ENCODE measurements around the gene FXR2. TPM values are rescaled to one million over a fixed set of nuclear protein-coding genes. Genes with fewer than 3 reads are reported as not detected.

FXR2 gene
- total and polyA plus RNA-seq, 9 of the 15 experiments (the other 6 are each of a cell fraction or from before 2014, with no cell fraction given): 2.0 to 49.3 (median 24.5) TPM

DNA sequence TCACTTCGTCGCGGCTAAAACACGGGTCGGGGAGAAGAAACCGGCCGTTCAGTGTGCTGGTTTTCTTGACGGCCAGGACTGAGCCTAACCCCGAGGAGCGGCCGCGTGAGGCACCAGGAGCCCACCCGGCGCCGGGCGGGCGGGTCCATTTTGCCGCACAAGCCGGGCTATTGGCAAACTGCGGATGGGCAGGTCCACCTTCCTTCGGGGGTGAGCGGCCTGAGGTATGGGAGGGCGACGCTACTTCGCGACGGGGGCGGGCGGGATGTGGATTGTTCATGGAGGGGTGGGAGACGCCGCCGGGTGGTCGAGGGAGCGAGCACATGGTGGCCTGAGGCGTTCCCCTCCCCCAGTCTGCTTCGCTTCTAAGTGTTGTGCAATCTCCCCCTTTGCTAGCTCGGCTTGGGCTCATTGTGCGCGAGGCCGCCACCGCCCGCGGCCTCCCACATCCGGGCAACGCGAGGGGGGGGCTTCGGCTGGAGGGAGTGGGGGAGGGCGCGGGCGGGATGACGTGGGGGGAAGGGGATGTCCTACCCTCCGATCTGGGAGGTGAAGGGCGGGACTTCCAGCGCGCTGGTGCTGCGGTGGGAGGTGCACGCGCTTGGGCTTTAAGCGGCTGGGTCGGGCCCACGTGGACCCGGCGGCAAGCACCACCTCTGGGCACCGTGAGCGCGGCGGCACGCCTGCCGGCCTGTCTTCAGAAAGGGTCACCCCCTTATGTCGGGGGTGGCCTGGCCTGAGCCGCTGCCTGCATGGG, 41.2 kb downstream of the FXR2 start (continued):
- peak; percentile 69 for TF ChIP-seq FIP1L1 (IDR thresholded peaks at IDR 0.05; ENCODE audit: low read depth, low read length, poor library complexity, severe bottlenecking)
- no peak for TF ChIP-seq ATF1 (CRISPR knock-in tag; IDR thresholded peaks at IDR 0.05)
- TF ChIP-seq ATF1 (tag; IDR thresholded peaks at IDR 0.05): peak; percentile 61
- 0 out of 2 replicates have a peak, but pooled peaks have one; percentile 28 for TF ChIP-seq HCFC1 (IDR thresholded peaks at IDR 0.05; ENCODE audit: low read depth, low read length)
- TF ChIP-seq VEZF1 (CRISPR knock-in tag; IDR thresholded peaks at IDR 0.05): peak; percentile 99
- peak; percentile 33 for TF ChIP-seq KDM5B (IDR thresholded peaks at IDR 0.05; ENCODE audit: insufficient replicate concordance, low read depth, low read length)
- peak; percentile 61 for TF ChIP-seq CCNT2 (IDR thresholded peaks at IDR 0.05; ENCODE audit: borderline replicate concordance, extremely low read depth, insufficient read length, low read depth, low read length)
- TF ChIP-seq, protein P1, sequence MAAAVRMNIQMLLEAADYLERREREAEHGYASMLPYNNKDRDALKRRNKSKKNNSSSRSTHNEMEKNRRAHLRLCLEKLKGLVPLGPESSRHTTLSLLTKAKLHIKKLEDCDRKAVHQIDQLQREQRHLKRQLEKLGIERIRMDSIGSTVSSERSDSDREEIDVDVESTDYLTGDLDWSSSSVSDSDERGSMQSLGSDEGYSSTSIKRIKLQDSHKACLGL (CRISPR knock-in tag; IDR thresholded peaks at IDR 0.05; ENCODE audit: borderline replicate concordance, poor library complexity, severe bottlenecking): peak; percentile 84
- peak; percentile 64 for TF ChIP-seq HNRNPK (IDR thresholded peaks at IDR 0.05; ENCODE audit: low read depth, low read length, poor library complexity, severe bottlenecking)
- TF ChIP-seq ZNF395 (CRISPR knock-in tag; IDR thresholded peaks at IDR 0.05): 0 out of 2 replicates have a peak, but pooled peaks have one; percentile 29
- no peak; the same call in 1 of the 2 replicates for TF ChIP-seq NR2C2 (CRISPR knock-in tag; IDR thresholded peaks at IDR 0.05)
- TF ChIP-seq NR2C2 (tag; IDR thresholded peaks at IDR 0.05): peak; percentile 64
- no peak for TF ChIP-seq ATF4 (CRISPR knock-in tag; IDR thresholded peaks at IDR 0.05)
- TF ChIP-seq RNF2 (IDR thresholded peaks at IDR 0.05): peak; percentile 59; the same call in 1 of the 2 replicates
- TF ChIP-seq GMEB1 (CRISPR knock-in tag; IDR thresholded peaks at IDR 0.05): no peak
- TF ChIP-seq, protein P2, sequence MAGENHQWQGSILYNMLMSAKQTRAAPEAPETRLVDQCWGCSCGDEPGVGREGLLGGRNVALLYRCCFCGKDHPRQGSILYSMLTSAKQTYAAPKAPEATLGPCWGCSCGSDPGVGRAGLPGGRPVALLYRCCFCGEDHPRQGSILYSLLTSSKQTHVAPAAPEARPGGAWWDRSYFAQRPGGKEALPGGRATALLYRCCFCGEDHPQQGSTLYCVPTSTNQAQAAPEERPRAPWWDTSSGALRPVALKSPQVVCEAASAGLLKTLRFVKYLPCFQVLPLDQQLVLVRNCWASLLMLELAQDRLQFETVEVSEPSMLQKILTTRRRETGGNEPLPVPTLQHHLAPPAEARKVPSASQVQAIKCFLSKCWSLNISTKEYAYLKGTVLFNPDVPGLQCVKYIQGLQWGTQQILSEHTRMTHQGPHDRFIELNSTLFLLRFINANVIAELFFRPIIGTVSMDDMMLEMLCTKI (IDR thresholded peaks at IDR 0.05; ENCODE audit: partially characterized antibody): no peak
- no peak for TF ChIP-seq LEF1 (IDR thresholded peaks at IDR 0.05)
- TF ChIP-seq HDAC2 (IDR thresholded peaks at IDR 0.05): no peak
- no peak for TF ChIP-seq ZNF12 (CRISPR knock-in tag; IDR thresholded peaks at IDR 0.05)
- TF ChIP-seq PHF21A (IDR thresholded peaks at IDR 0.05; ENCODE audit: borderline replicate concordance, low read depth): no peak

Data from K562 (cell line).